Measurements from ENCODE around the gene DSCAM.
"Not testable (repeated sequence)": the region's sequence is repeated elsewhere in the genome, so short reads cannot be mapped to it uniquely, and the experiment has no call there.

DSCAM gene

DNA sequence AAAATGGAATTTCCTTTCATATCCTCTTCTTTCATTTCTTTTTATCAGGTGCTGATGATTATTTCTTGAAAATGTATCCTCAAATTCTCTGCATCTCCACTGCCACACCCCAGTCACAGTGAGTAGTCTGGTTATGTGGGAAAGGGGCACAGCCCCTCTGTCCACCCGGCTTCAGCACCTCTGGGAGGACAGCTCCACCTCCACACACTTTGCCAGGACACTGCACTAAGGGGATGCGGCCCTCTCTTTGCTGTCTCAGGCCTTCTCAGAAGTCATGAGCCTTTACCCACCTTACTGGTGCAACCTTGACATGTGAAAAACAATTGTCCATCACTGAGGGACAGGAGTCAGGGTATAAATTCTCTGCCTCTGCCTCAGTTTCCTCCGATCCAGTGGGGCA is 546.7 kb downstream of the DSCAM start:
- no peak for DNase-seq (ENCODE audit: low read depth)

DNA sequence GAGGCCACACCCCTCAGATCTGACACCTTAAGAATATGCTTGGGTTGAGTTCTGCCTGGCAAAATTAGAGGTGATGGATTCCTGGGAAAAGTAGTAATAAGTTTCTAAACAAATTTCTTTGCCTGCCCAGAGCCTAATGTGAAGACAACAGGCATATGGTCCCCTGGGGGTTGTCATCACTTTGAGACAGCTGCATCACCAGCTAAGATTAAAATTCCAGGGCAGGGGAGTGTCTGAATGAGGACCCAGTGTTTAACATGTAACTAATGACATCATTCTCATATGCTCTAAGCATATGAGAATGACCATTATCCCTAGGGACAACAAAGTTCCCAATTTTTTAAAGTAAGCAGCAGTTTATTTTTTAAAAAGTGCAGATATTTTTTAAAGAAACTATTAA is 547.5 kb downstream of the DSCAM start:
- no peak for DNase-seq (ENCODE audit: low read depth)

DNA sequence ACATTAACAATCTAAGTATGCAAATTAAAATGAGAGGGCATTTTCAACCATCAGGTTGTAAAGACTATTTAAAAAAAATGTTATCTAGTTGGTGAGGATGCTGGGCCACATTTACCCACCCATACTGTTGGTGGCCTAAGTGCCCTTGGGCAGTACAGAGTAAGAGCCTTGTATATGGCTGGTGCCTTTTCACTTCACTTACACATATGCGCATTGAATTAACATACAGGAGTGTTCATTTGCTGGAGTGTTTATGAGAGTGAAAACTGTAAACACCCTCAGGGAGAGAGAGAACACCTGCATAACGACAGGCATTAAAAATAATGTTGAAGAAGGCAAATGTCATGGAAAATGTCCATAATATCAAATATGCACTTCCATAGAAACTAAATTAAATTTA is 552.6 kb downstream of the DSCAM start:
- no peak for DNase-seq (ENCODE audit: low read depth)

DNA sequence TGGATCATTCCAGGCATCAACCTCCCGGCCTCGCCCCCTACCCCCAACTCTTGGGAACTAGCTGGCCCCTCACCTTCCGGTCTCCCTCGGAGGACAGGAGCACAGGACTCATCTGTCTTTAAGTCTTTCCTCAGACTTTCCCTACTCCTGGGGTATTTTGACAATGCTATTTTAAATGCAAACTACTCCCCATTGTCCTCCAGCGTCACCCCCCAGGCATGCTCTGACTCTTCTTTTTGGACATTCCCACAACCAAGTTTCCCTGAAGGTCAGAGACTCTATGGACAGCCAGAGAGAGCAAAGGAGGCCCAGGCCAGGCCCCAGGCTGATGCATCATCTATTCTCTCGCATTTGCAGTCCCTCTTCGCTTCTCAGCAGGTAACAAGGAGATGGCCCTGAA is 555.4 kb downstream of the DSCAM start:
- DNase-seq (ENCODE audit: low read depth), result no peak

DNA sequence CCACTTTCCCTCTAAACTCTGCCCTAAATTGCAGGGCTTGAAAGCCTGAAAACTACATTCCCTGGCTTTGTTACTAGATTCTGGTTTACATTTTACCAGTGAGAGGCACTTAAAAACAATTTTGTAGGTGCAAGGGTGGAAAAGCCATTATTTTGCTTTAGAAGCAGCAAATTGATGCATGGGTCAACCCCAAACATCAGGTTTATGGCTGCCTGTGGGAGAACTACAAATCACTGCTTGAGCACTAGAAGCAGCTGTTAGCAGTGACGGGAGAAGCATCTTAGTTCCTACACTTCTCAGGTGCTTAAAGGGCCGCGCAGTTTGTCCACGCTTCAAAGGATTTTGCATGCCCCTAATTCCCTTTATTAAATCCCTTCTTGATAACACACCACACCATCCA is 562.5 kb downstream of the DSCAM start:
- no peak for DNase-seq (ENCODE audit: low read depth)

DNA sequence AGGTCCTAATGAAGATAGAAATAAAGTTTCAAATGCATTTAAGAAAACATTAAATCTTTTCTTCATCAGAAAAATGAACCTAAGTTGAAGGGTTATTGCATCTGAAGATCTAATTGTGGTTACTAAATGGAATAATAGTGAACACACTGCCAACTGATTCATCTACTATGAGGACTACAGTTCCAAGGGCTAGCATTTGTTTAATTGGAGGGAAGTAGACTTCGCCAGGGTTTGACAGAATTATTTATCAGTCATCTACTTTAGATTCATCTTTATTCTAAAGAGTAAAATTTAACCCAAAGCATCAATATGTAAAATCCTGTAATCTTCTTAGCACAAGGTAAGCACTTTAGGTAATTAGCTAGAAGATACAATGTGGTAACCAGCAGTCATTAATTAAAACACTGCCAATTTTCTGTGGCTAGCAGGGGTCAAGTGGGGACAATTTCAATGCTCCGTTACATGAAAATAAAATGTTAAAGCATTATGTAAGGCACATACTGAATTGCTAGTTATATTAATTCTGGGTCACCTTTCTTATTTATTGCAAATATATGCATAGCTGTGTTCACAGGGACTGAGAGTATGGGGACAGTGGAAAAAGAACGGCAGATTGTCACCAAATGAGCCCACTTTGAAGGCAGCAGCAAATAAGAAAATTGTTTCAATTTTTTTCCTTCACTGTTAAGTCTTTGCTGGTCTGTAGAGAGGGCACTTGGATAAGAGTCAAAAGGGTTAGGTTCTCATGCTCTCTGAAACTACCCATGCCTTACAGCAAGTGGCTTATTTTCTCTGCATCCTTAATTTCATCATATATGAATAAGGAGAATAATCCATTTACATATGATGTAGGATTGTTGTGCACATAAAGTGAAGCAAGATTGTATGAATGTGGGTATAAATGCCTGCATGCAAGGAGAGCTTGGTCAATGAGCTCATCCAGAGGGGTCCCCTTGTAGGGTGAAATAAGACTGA is 563.8 kb downstream of the DSCAM start:
- no peak for DNase-seq (ENCODE audit: low read depth)

DNA sequence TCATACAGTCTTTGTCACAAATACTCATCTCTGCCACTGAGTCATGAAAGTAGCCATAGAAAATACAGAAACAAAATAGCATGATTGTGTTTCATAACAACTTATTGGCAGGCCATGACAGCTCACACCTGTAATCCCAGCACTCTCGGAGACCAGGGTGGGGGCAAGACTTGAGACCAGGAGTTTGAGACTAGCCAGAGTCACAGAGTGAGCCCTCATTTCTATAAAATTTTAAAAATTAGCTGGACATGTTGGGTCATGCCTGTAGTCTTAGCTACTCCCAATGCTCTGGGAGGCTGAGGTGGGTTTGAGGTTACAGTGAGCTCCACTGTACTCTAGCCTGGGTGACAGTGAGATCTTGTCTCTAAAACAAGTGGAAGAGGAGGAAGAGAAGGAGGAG is 568.6 kb downstream of the DSCAM start:
- no peak for DNase-seq (ENCODE audit: low read depth)

DNA sequence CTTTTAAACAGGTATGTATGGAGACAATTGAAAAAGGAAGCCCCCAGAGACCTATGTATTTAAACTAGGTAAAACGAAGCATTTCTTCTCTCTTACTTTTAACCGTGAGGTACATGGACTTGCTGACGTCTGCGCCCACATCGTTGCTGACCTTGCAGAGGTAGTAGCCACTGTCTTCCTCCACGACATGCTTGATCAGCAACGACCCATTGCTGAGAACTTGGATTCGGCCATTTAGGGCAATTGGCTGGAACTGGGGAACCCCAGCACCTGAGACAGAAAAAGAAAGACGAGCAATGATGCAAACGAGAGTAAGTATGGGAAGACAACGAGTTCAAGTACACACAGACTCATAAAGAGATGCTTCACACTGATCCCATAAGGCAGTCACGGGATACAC is 571.0 kb downstream of the DSCAM start:
- DNase-seq (ENCODE audit: low read depth), result no peak

DNA sequence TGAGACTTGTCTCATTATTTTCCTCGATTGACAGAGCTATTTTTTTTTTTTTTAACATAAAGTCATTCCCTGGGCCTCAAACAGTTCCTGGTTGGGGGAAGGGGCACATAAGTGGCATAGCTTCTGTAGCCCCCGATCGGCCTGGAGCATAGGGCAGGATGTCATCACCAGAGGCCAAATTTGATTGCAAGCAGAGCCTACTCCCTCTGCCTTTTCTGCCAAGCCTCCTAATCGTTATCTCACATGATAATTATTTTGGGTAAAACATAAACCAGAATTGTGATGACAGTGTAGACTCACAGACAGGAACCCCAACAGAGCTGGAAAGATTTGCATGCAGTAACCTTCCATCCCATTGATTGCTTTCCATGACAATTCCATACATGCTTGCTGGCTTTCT is 574.9 kb downstream of the DSCAM start:
- DNase-seq (ENCODE audit: low read depth), result no peak

DNA sequence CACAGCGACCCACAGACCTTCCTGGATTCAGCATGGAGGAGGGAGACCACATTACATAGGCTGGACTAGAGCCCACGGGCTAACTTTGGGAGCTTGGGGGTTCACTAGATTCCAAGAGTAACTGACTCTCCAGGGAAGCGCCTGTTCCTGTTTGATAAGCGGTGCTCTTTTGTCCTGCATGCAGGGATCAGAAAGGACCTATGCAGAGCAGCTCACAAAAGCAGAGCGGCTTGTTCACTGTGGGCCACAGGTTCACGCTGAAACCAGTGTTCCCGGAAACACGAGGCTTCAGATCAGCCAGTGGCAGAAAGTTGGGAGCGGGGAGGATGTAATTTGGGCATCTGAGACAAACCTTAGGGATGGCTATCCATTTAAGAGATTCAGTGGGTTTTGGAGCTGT is 575.8 kb downstream of the DSCAM start:
- no peak for DNase-seq (ENCODE audit: low read depth)

DNA sequence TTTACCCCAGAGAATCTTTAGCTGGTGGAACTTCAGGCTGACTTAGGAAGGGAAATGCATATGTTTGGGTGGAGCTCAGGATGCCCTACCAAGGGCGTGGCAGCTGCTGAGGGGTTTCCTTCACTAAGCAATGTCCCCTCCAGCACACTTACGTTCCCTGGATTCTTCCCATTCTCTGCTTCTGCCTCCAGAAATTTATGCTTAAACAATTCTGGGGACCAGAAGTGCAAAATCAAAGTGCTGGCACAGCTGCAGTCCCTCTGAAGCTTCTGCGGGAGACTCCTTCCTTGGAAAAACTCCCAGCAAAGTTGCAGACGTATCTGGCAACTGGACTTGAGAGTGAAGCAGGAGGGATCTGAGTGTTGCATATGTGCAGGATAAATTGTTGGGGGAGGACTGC is 576.9 kb downstream of the DSCAM start:
- DNase-seq (ENCODE audit: low read depth), result no peak

DNA sequence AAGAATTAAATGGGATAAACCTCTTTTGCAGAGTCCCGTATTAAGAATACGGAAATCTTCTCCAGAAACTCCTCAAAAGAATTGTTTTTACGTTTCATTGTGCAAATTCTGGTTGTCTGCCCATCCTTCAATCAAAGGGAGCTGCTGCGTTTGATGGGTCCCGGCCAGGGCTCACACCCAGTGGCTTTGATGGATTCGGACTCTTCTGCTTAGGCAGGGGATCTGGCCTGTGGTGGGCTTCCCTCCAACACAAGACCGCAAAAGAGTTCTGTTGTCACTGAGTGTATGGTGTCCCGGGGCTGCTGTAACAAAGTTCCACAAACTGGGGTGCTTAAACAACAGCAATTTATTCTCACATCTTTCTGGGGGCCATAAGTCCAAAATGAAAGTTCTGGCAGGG is 577.7 kb downstream of the DSCAM start:
- no peak for DNase-seq (ENCODE audit: low read depth)

DNA sequence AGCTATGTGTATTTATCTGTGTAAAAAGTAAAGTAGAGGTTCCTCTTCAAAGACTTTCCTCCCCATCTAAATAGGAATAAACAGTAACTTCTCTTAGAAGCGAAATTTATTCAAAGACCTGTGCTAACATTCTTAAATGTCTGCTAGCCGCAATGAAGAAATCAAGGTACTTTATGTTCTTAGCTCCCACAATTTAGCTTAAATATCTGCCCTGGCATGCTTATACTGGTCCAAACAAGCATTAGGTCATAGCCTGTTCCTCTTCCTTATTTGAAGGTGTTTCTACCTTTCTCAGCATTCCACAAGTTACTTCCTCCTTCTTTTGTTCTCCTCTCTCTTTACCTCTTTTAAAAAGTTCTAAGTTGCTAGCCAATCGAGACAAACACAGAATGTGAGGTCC is 588.5 kb downstream of the DSCAM start:
- DNase-seq (ENCODE audit: low read depth), result not testable (repeated sequence)

DNA sequence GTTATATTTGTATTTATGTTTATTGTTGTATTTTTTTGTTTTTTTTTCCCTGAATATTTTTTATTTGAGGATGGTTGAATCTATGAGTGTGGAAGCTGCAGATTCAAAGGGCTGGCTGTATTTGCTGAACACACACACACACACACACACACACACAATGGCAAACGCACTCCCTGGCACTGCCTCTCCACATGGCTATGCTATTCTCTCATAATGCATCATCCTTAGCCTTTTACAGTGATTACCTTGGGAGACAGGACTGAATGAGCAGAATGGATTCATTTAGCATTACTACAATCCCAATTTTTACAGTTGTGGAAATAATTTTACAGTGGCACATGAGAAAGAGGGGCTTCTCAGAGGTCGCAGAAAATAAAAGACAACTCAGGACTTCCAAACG is 589.6 kb downstream of the DSCAM start:
- no peak for DNase-seq (ENCODE audit: low read depth)

DNA sequence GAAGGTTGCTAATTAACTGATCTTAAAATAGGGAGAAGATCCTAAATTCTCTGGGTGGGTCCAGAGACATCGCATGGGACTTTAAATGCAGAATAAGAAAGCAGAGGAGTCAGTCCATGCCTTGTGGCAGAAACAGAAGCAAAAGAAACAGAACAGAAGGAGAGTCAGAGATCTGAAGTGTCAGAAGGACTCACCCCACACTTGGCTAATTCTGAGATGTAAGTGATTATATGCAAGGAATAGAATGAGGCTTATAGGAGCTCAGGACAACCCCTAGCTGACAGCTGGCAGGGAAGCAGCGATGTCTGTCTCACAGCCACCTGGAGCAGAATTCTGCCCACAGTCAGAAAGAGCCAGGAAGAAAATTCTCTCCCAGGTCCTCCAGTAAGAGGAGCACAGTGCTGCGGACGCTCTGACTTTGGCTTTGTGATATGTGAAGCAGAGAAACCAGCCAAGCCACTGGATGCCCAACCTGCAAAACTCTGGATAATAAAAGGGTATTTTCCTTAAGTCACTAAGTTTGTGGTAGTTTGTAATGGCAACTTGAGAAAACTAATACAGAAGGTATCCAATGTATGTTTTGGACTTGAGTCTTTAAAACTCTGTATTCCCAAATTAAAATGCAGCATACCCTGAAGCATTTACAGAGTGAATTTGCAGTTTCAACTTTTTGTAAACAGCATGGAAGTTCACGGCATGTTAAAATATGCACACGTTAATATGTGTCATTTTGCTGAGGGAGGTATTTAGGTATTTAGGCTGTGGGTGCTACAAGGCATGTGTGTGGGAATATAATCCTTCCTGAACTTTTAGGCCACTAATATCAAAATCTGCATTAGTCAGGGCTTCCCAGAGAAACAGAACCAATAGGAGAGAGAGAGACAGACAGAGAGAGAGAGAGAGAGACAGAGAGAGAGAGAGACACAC is 591.2 kb downstream of the DSCAM start:
- DNase-seq (ENCODE audit: low read depth), result no peak

DNA sequence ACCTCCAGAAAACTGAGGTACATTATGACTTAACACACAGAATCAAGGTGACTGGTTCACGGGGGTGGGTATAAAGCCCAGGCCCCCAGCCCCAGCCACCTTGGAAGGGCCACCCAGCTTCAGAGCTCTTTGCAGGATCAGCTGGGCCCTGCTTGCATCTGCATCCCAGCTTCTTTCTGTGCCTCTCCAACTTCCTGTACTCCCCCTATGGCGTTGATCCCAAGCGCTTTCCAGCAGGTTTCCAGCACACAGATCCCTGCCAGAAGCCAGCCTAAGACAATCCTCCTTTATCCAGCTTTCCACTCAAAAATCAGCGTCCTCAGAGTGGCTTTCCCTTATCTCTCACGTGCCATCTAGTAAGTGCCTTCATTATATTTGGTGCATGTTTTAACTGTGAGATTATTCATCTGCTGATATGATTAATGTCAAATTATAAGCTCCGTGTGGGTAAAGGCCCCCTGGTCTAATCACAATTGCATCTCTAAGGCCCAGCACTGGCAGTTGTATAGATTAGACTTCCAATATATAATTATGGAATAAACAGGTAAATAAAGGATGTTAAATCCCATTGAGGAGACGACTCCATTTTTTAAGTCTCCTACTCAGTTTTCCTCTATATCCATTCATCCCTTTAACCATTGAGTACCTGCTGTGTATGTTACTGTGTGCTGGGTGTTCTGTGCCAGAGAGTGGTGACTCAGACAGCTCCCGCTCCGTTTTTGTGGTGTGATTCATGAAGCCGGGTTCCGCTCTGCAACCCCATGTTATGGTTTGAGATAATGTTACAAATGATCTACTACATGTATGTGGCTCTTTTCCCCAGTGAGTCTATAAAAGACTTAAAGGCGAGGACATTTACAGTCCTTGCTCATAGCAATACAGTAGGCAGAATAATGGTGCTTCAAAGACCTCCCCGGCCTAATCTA is 592.2 kb downstream of the DSCAM start:
- DNase-seq (ENCODE audit: low read depth), result no peak

DNA sequence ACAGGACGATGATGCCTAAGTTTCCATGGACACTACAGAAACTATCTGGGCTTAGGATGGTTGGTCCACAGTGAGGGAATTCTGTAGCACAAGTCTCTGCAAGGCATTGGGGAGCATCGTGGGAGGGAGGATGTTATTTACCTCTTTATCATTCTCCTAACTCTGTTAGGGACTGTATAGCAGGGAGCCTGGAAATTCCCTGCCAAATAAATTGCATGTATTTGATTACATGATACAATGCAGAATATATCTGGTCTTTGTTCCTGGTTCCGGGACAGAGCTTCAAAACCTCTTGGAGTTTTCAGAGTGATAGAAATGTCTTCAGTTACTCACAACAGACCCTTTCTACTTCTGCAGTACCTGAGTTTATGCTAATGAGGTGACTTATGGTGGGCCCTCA is 593.8 kb downstream of the DSCAM start:
- no peak for DNase-seq (ENCODE audit: low read depth)

DNA sequence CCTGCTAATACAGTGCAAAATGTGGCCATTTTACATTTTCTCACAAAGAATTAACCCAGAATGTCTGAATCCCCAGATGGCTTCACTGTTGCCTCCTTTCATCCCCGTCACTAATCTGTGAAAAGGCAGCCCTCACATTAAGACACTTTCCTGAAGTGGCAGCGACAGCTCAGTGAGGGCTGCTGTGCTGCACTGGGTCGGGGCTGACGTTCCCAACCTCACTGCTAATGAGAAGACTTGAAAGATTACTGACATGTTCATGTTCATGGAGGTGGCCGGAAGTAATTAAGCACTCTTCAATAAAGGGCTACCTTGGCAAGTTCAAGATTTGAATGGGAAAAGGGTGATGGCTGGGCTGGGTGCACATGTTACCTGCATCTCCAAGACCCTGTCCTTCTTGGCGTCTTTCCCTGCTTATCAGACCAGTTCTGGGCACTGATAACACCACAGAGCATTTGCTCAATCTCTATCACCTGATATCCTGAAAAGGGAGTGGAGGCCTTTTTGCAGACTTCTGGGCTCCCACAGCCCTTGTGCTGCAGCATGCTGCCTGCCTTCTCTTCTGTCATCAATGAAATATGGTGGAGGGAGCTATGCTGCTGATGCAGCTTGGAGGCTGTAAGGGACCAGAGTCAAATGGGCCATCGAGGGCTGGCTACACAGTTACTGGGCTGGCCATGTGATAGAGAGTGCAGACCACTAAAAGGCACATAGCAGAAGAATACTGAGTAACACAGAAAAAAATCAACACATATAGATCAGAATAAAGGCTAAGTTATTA is 596.3 kb downstream of the DSCAM start:
- DNase-seq (ENCODE audit: low read depth), result no peak

DNA sequence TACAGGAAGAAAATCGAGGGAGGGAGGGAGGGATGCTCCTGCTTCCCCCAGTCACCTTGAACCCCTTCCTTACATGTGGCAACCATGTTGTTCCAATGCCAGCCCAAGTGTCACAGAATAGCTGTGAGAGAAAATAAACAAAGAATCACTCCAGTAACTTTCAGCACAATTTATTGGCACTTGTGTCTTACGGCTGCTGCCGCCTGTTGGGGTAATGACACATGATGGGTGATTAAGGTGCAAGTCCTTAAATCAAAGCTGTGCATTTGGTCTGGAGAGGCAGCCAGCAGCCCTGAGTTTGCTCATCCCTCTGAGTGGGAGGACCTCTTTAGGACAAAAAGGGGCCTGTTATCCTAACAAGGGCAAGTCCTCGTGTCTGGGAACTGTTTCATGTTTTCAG is 602.0 kb downstream of the DSCAM start:
- DNase-seq (ENCODE audit: low read depth), result no peak

DNA sequence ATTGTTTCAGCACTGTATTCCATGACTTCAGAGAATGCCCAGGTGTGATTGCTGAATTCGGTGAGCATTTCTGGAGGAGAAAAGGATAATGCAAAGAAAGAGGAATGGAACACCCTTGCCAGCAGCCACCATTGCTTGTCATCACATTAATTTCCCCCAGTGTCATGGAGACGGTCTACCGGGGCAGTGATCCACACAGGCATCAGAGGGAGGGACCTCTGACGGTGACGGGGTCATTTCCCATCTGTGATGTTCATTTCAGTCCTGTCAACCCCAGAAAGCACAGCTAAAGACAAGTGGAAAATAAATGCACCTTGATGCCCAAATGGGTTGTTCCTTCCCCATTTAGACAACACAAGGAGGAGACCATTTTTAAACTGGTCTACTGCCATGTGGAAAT is 603.3 kb downstream of the DSCAM start:
- no peak for DNase-seq (ENCODE audit: low read depth)

DNA sequence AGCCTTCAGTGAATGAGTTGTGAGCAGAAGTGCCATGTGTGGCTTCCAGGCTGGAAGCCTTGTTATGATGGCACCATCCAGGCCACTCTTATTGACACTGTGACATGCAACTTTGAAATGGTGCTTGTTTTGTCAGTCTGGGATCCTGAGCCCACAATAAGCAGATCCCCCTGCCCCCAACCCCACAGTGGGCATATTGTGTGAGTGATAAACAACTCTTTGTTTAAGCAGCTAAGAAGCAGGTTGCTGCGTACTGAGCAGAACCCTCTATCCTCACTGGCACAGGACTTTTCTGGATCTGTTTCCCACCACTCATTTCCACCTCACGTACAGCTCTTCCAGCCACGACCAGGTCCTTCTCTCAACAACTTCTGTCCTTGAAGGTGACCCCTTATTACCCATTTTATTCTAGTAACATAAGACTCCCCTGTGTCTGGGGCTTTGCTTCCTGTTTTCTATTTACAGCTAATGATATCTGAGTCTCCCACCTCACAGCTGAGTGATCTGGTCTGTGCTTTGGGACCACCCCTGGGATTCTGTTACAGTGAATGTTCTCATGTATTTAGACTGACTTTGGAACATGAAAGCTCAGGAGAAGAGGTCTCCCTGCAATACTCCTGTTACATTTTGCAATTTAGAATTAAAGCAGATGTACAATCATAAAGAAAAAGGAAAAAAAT is 604.2 kb downstream of the DSCAM start:
- no peak for DNase-seq (ENCODE audit: low read depth)
